Naive B cell (primary cell): ENCODE results near the gene BAG2. TPM values are rescaled to one million over a fixed set of nuclear protein-coding genes. Genes with fewer than 3 reads are reported as not detected.

ENCODE experiments used
- ATAC-seq, 2 donors: fragments of 150-1000 bp; cut with Tn5 transposase; 2 replicates each; pipeline ENCODE4 v1.10.0; 2021; ENCODE audit warnings: low read depth in 2 of 2, mild to moderate bottlenecking in 2 of 2, moderate library complexity in 2 of 2
- DNase-seq: peaks from one replicate; pipeline ENCODE4 v3.0.0; 2022
- H3K27ac Mint-ChIP-seq, 6 donors: one replicate each; pipeline ENCODE4 v1.8.0; 2020 to 2022; ENCODE audit warnings: mild to moderate bottlenecking in 6 of 6, mixed read lengths in 6 of 6, moderate library complexity in 5 of 6, inconsistent platforms in 2 of 6
- H3K27me3 Mint-ChIP-seq, 3 donors: one replicate each; pipeline ENCODE4 v1.8.0; 2021 to 2022; ENCODE audit warnings: mixed read lengths in 3 of 3, mild to moderate bottlenecking in 1 of 3
- H3K36me3 Mint-ChIP-seq, 2 donors: one replicate each; pipeline ENCODE4 v1.8.0; 2020 to 2022; ENCODE audit warnings: mixed read lengths in 2 of 2, inconsistent platforms in 1 of 2, mild to moderate bottlenecking in 1 of 2
- H3K4me1 Mint-ChIP-seq, 3 donors: one replicate each; pipeline ENCODE4 v1.8.0; 2020 to 2022; ENCODE audit warnings: mixed read lengths in 3 of 3, inconsistent platforms in 1 of 3, mild to moderate bottlenecking in 1 of 3, moderate library complexity in 1 of 3
- H3K4me3 Mint-ChIP-seq, 8 donors: one replicate each; pipeline ENCODE4 v1.8.0; 2020 to 2022; ENCODE audit warnings: mild to moderate bottlenecking in 8 of 8, mixed read lengths in 8 of 8, moderate library complexity in 8 of 8, inconsistent platforms in 2 of 8
- H3K9me3 Mint-ChIP-seq, 7 donors: one replicate each; pipeline ENCODE4 v1.8.0; 2020 to 2022; ENCODE audit warnings: mixed read lengths in 7 of 7, mild to moderate bottlenecking in 5 of 7, inconsistent platforms in 2 of 7, moderate library complexity in 1 of 7
- polyA plus RNA-seq, 6 donors: library from polyadenylated mRNA; unstranded; fragments of 300-500 nt; fragmentation: Illumina TruSeq; gene quantifications; one replicate each; pipeline ENCODE4 v1.2.3, GENCODE V29; 2021; ENCODE audit warnings: low read depth in 6 of 6

Gene BAG2
- polyA plus RNA-seq, 6 donors from 2014 or later = 1.9 to 4.4 (median 2.4) TPM

DNA sequence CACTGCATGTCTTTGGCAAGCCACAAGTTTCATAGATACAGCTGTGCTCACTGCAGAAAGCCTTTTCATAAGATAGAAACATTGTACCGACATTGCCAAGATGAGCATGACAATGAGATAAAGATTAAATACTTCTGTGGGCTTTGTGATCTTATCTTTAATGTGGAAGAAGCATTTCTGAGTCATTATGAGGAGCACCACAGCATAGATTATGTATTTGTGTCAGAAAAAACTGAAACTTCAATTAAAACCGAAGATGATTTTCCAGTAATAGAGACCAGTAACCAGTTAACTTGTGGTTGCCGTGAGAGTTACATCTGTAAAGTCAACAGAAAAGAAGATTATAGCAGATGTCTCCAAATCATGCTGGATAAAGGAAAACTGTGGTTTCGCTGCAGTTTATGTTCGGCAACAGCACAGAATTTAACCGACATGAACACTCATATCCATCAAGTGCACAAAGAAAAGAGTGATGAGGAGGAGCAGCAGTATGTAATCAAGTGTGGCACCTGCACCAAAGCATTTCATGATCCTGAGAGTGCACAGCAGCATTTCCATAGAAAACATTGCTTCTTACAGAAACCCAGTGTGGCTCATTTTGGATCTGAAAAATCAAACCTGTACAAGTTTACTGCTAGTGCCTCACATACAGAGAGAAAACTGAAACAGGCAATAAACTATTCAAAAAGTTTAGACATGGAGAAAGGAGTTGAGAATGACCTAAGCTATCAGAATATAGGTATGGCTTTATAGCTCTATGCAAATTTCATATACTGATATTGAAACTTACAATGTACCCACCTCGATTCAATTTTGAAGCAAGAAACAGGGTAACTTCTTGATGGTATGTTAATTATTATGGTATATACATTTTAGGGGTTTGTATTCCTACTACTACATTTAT, 23.9 kb upstream of the BAG2 start:
- Mint-ChIP-seq H3K9me3 (peaks cover 0 to 1% (median 0%) of the 10 kb centered on the region in 7 donors), H3K36me3 (peaks cover 24% of the 10 kb centered on the region in 2 donors), H3K4me1 (no peaks in the 10 kb centered on the region), H3K27me3 (no peaks in the 10 kb centered on the region), H3K4me3 (no peak overlapping the region), H3K27ac (no peak overlapping the region)
- DNase-seq = no peak
- ATAC-seq = no peak

DNA sequence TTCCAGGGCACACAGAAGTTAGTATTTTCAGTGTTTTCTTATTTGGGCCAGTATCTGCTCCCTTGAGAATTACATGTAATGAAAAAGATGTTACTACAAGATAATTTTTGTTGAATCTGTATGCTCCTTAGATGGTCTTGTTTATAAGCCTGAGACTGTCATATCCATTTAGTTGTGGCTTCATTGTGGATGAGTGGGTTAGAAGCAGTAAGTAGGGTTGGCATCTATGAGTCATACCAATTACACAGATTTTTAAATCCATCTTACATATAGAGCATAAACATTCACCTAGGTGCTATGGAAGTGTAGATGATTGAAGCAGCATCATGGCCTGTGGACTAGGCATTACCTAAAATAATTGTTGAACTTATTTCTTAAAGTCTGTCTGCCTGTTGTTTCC, 13.5 kb upstream of the BAG2 start:
- H3K4me3 Mint-ChIP-seq = no peak overlapping the region
- H3K27me3 Mint-ChIP-seq = no peaks in the 10 kb centered on the region
- no peaks in the 10 kb centered on the region for H3K4me1 Mint-ChIP-seq
- peaks cover 0 to 22% of the 10 kb centered on the region in 2 donors for H3K36me3 Mint-ChIP-seq
- DNase-seq = no peak
- no peak for ATAC-seq
- H3K27ac Mint-ChIP-seq = no peak overlapping the region
- no peaks in the 10 kb centered on the region for H3K9me3 Mint-ChIP-seq

DNA sequence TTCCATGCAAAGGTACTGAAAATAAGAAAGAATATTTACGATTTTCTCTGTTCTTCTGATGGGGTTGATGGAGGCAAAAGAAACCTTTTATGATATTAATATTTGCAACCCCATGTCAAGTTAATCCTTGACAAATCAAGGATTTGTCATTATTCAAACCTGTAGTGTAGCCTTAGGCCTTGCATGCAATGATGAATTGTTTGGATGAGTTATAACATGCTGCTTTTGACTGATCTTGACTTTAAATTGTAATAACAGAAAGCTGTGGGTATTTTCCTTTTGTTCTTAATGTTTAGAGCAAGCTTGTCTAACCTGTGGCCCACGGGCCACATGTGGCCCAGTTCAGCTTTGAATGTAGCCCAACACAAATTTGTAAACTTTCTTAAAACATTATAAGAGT, 13.0 kb upstream of the BAG2 start:
- Mint-ChIP-seq H3K36me3 (peaks cover 0 to 17% of the 10 kb centered on the region in 2 donors), H3K9me3 (no peaks in the 10 kb centered on the region), H3K27me3 (no peaks in the 10 kb centered on the region), H3K27ac (no peak overlapping the region), H3K4me3 (no peak overlapping the region), H3K4me1 (no peaks in the 10 kb centered on the region)
- no peak for DNase-seq
- no peak for ATAC-seq

DNA sequence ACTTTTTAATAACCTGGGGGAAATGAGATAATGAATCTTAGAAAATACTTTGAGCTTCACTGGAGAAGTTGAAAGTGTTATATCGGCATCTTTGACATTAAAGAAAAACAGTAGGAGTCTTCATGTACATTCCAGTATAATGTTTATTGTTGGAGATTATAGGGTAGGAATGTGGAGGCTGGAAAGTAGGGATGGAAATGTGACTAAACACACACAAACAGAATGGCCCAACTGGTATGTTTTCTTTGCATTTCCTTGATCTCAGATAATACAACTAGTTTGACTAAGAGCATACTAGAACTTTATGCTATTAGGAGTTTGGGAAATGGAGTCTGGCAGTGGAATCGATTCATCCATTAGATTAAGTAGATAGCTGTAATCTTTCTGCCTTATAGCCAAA, 10.1 kb upstream of the BAG2 start:
- Mint-ChIP-seq H3K36me3 (peaks cover 13 to 24% of the 10 kb centered on the region in 2 donors), H3K27me3 (no peaks in the 10 kb centered on the region), H3K9me3 (peaks cover 0 to 11% (median 3%) of the 10 kb centered on the region in 7 donors), H3K4me1 (no peaks in the 10 kb centered on the region), H3K4me3 (no peak overlapping the region), H3K27ac (peak overlapping the region in 2 of 6 donors; percentile 31 to 71)
- ATAC-seq (no peak), DNase-seq (no peak)

DNA sequence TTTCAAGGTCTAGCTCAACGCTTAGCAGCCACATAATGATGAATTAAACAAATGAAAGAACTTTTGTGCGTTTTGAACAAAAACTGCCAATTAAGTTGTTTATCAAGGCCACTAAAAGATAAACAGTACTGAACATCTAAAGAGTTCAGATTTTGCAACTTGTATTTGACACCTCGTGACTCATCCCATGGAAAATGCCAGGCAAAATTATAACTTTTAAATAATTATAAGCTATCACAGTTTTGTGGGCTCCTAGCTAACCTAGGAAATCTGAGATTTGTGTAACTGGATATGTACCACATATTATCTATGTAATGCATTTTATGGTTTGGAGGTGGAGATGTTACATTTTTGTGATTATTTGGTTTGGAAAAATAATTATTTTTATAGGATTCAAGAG, 9.6 kb upstream of the BAG2 start:
- no peak for DNase-seq
- peaks cover 13 to 24% of the 10 kb centered on the region in 2 donors for H3K36me3 Mint-ChIP-seq

DNA sequence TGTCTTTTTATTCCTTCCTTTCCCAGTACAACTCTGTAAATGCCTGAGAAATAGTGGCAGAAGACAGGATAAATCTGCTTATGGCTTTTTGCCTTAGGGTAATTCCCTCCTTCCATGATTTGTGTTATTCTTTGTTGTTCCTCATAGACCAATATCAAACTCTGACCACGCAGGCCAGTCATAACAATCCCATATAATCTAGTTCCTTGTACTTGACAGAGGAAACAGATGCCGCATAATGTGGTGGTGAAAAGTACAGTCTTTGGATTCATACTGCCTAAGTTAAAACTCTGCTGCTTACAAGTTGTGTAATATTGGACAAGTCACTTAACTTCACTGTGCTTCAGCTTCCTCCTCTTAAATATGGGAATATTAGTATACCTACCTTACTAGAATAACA, 8.2 kb upstream of the BAG2 start:
- no peaks in the 10 kb centered on the region for H3K4me1 Mint-ChIP-seq
- no peak for ATAC-seq
- peaks cover 13 to 24% of the 10 kb centered on the region in 2 donors for H3K36me3 Mint-ChIP-seq
- H3K9me3 Mint-ChIP-seq = peaks cover 0 to 11% (median 3%) of the 10 kb centered on the region in 7 donors
- H3K27ac Mint-ChIP-seq = no peak overlapping the region
- DNase-seq = no peak
- H3K4me3 Mint-ChIP-seq = no peak overlapping the region
- H3K27me3 Mint-ChIP-seq = no peaks in the 10 kb centered on the region

More for the DNA sequence above, 9.6 kb upstream of the BAG2 start:
- peaks cover 0 to 11% (median 3%) of the 10 kb centered on the region in 7 donors for H3K9me3 Mint-ChIP-seq
- ATAC-seq = no peak
- H3K4me3 Mint-ChIP-seq = no peak overlapping the region
- no peaks in the 10 kb centered on the region for H3K27me3 Mint-ChIP-seq
- no peaks in the 10 kb centered on the region for H3K4me1 Mint-ChIP-seq
- no peak overlapping the region for H3K27ac Mint-ChIP-seq

DNA sequence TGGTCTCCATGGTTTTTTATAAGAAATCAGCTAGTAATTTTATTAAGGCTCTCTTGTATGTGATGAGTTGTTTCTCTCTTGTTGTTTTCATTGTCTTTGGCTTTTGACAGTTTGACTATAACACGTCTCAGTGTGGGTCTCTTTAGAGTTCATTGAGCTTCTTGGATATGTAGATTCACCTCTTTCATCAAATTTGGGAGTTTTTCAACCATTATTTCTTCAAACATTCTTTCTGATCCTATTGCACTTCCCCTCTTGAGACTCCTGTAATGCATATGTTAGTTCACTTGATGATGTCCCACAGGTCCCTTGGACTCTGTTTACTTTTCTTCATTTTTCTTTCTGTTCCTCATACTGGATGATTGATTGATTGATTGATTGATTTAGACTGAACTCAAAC, 7.0 kb upstream of the BAG2 start:
- H3K36me3 Mint-ChIP-seq = peaks cover 13 to 24% of the 10 kb centered on the region in 2 donors
- no peak for ATAC-seq
- H3K27ac Mint-ChIP-seq = no peak overlapping the region
- DNase-seq = no peak
- H3K27me3 Mint-ChIP-seq = no peaks in the 10 kb centered on the region
- no peaks in the 10 kb centered on the region for H3K4me1 Mint-ChIP-seq
- H3K9me3 Mint-ChIP-seq = peaks cover 0 to 11% (median 3%) of the 10 kb centered on the region in 7 donors
- no peak overlapping the region for H3K4me3 Mint-ChIP-seq

DNA sequence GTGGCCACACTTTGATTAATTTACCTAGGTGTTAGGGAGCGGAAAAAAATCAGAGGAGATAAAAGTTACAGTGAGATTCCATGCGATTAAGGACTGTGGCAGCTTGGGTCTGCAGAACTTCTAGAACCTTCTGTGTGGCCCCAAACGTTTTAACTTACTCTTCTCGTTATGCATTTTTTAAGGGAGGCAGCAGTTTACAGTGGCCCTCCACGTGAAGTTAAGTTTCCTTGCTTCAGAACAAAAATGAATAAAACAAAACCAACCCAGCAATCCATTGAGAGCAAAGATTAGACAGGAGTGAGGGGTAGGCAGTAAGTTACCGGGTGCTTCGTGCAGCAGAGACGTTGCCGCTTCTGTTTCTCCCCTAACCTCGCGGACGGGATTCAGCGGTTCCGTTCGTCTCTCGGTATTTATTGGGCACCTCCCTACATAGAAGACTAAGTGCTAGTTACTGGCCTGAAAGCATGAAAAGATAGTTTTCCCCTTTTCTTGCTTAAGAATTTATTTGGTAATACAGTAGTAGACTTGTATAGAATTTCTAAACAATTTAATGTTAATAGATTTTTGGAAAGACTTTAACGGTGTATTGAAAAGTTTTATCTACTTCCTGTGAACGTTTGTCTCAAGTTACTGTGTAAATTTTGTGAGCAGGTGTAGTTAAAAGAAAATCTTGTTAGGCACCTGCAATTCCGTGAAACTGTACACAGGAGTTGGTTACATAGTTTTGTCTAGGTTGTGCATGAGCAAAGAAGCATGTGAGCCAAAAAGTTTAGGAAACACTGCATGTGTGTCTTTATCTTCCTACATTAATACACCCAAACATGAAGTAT, 1.1 kb downstream of the BAG2 start:
- H3K4me3 Mint-ChIP-seq = peak overlapping the region; percentile 89 to 96 (median 94)
- H3K9me3 Mint-ChIP-seq = no peaks in the 10 kb centered on the region
- peaks cover 18 to 33% (median 31%) of the 10 kb centered on the region in 3 donors for H3K4me1 Mint-ChIP-seq
- ATAC-seq (no peak), DNase-seq (peak; percentile 7)
- peak overlapping the region; percentile 28 to 93 (median 86) for H3K27ac Mint-ChIP-seq
- H3K36me3 Mint-ChIP-seq = no peaks in the 10 kb centered on the region
- H3K27me3 Mint-ChIP-seq = no peaks in the 10 kb centered on the region

DNA sequence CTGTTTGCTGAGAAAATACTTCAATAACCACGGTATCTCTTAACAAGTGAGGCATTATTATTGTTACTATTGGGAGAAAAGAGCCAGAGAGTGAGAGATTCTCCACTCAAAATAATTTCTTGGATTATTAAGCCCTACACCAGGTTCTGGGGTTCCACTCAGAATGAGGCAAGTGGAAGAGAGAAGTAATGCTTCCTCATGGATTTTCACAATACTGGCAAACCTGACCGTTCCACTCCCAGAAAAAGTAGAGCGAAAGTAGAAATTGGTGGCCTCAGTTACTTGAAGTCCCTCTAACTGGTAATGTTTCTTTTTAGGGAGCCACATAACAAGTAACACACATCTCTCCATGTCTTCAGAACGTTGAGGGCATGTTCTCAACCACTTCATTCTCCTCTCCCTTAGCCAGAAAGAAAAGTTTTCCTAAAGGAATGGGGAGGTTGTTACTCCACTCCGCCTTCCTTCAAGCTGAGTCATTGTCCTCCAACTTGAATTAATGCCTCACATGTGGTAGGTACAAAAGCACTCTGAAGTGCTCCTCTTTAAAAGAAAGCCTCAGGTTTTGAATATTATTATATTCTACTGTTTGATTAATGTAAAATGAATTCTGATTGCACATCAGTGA, 1.9 kb downstream of the BAG2 start:
- peaks cover 18 to 34% (median 31%) of the 10 kb centered on the region in 3 donors for H3K4me1 Mint-ChIP-seq
- ATAC-seq (no peak), DNase-seq (no peak)
- peak overlapping the region in 2 of 6 donors; percentile 47 to 77 for H3K27ac Mint-ChIP-seq
- no peaks in the 10 kb centered on the region for H3K36me3 Mint-ChIP-seq
- no peaks in the 10 kb centered on the region for H3K27me3 Mint-ChIP-seq
- no peaks in the 10 kb centered on the region for H3K9me3 Mint-ChIP-seq
- peak overlapping the region in 7 of 8 donors; percentile 89 to 96 (median 94) for H3K4me3 Mint-ChIP-seq

DNA sequence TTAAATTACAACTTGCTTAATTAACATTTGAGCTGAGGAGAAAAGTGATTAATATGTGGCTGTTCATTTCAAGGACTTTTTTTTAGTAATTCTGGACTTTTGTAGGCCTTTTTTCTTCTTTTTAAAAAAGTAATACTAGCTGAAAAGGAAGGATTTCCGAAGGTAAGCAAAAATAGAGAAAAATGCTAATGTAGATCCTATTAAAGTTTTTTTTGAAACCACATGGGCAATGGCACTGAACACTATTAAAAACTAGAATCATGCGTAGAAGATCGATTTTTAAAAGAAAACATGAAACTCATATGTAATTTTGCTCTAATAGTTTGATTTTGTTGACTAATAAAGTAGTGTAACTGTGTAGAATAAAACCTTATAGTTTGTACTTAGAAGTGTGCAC, 2.4 kb downstream of the BAG2 start:
- H3K4me3 Mint-ChIP-seq = peak overlapping the region in 1 of 8 donors; percentile 89

DNA sequence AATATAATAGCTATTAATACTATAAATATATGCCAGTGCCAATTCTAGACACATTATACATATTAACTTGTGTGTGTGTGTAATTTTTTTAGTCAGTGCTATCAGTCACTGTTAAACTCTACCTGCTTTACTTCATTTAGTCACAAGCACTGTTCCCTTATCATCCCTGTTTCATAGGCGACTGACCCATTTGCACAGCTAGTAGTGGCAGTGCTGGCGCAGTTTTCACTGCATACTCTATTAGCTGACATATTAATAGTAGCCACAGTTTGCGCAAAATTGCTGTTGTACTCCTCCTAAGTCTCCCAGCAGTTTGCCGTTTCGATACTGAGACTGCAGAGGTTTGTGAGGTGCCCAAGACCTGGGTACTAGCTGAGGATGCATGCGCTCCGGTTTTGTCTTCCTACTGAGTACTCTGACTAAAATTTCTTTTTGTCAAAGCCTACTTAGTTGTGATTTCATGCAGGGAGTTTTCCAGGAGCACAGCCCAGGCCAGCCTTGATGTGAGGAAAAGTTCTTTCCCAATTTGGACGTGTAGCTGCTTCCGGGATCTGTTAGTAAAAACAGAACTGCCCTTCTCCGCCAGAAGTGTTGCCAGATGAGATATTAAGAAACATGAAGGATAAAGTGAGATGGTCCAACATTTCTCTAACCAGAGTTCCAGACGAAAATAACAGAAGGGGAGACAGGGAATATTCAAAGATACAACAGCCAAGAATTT, 5.6 kb downstream of the BAG2 start:
- H3K4me3 Mint-ChIP-seq = no peak overlapping the region
- H3K27ac Mint-ChIP-seq = peak overlapping the region in 1 of 6 donors; percentile 7
- ATAC-seq = no peak
- no peaks in the 10 kb centered on the region for H3K27me3 Mint-ChIP-seq
- peaks cover 15 to 21% (median 19%) of the 10 kb centered on the region in 3 donors for H3K4me1 Mint-ChIP-seq
- H3K36me3 Mint-ChIP-seq = peaks cover 0 to 8% of the 10 kb centered on the region in 2 donors
- DNase-seq = no peak
- no peaks in the 10 kb centered on the region for H3K9me3 Mint-ChIP-seq

More for the DNA sequence above, 2.4 kb downstream of the BAG2 start:
- ATAC-seq (no peak), DNase-seq (no peak)
- H3K27me3 Mint-ChIP-seq = no peaks in the 10 kb centered on the region
- no peak overlapping the region for H3K27ac Mint-ChIP-seq
- no peaks in the 10 kb centered on the region for H3K9me3 Mint-ChIP-seq
- H3K36me3 Mint-ChIP-seq = no peaks in the 10 kb centered on the region
- peaks cover 18 to 34% (median 31%) of the 10 kb centered on the region in 3 donors for H3K4me1 Mint-ChIP-seq

DNA sequence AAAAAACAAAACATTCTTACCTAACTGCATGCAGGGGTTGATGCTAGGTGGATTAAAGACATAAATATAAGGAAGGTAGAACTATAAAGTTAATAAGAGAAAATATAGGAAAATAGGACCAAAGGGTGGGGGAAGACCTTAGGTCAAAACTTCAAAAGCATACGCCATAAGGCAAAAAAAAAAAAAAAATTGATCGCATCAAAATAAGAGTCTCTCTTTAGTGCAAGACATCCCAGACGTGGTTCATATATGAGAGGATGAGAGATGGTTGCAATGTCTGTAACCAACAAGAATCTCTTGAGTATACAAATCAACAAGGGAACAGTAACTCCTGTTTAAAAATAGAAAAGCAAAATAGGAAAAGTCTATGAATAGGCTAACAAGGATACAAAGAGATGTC, 8.5 kb downstream of the BAG2 start:
- Mint-ChIP-seq H3K4me1 (peaks cover 0 to 9% (median 7%) of the 10 kb centered on the region in 3 donors), H3K4me3 (no peak overlapping the region), H3K27ac (peak overlapping the region in 1 of 6 donors; percentile 5), H3K36me3 (peaks cover 8 to 20% of the 10 kb centered on the region in 2 donors), H3K27me3 (no peaks in the 10 kb centered on the region), H3K9me3 (no peaks in the 10 kb centered on the region)
- DNase-seq = no peak
- ATAC-seq = no peak

DNA sequence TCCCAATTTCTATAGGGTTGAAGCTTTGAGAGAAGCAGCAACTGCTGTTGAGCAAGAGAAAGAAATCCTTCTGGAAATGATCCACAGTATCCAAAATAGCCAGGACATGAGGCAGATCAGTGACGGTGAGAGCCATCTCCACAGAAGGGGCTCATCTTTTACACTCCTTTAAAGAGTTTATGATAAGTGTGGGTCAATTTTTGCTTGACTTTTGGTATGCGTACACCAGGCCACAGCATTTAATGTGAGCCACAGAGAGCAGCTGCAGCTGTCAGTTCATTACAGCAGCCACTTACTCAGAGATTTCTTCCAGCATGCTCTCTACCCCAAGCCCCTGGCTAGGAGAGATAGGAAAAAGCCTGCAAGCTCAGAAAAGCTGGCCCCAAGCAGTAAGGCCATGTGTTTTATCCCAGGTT, 9.9 kb downstream of the BAG2 start:
- DNase-seq (no peak), ATAC-seq (no peak)
- peaks cover 8 to 25% of the 10 kb centered on the region in 2 donors for H3K36me3 Mint-ChIP-seq
- H3K27me3 Mint-ChIP-seq = no peaks in the 10 kb centered on the region
- H3K4me3 Mint-ChIP-seq = no peak overlapping the region
- peak overlapping the region in 4 of 6 donors; percentile 28 to 51 (median 40) for H3K27ac Mint-ChIP-seq
- peaks cover 0 to 5% (median 0%) of the 10 kb centered on the region in 3 donors for H3K4me1 Mint-ChIP-seq
- no peaks in the 10 kb centered on the region for H3K9me3 Mint-ChIP-seq
